Adrenal gland (tissue), 12 donors: Measurements from ENCODE around the gene SERPINA5. TPM values are rescaled to one million over a fixed set of nuclear protein-coding genes. Genes with fewer than 3 reads are reported as not detected.

Source experiments
- DNase-seq, 7 donors: peaks; one replicate each; pipeline ENCODE4 v3.0.0-alpha.2; 2019 to 2020
- H3K27ac ChIP-seq, 5 donors: fragments of 200-600 bp; sonication (generic) in 4 of 5; 1 replicate in 3 of 5; 2 replicates in 2 of 5; pipeline versions ENCODE4 v1.5.1 to v1.8.0; 2016 to 2020; ENCODE audit warnings: mild to moderate bottlenecking in 1 of 5
- H3K27me3 ChIP-seq: fragments of 200-600 bp; 2 replicates; pipeline ENCODE4 v1.8.0; 2021
- H3K36me3 ChIP-seq, 2 donors: fragments of 200-600 bp; replicated peaks in 1 of 2; 1 replicate in 1 of 2; 2 replicates in 1 of 2; pipeline versions ENCODE4 v1.5.1 to v1.8.0; 2018 to 2022
- H3K4me1 ChIP-seq, 2 donors: fragments of 200-600 bp; replicated peaks in 1 of 2; 1 replicate in 1 of 2; 2 replicates in 1 of 2; pipeline versions ENCODE4 v1.5.1 to v1.8.0; 2018 to 2021
- H3K4me3 ChIP-seq, 4 donors: fragments of 200-600 bp; sonication (generic) in 3 of 4; one replicate each; pipeline ENCODE4 v1.5.1; 2016 to 2018
- H3K9me3 ChIP-seq, 3 donors: fragments of 200-600 bp; sonication (generic) in 1 of 3; replicated peaks in 1 of 3; 1 replicate in 2 of 3; 2 replicates in 1 of 3; pipeline versions ENCODE4 v1.5.1 to v1.8.0; 2016 to 2021
- CTCF ChIP-seq, 6 experiments: fragments of 450-650 bp in 4 of 6; fragments of 200-600 bp in 2 of 6; sonication (generic) in 1 of 6; IDR thresholded peaks; 1 replicate in 5 of 6; 2 replicates in 1 of 6; pipeline versions ENCODE4 v1.5.1 to v1.8.0; 2016 to 2021; ENCODE audit warnings: antibody characterized with exemption in 6 of 6, mild to moderate bottlenecking in 2 of 6, moderate library complexity in 1 of 6
- POLR2A ChIP-seq, 2 donors: fragments of 450-650 bp; IDR thresholded peaks; one replicate each; pipeline ENCODE4 v1.6.1; 2017; ENCODE audit warnings: antibody characterized with exemption in 2 of 2, mild to moderate bottlenecking in 2 of 2, moderate library complexity in 1 of 2
- WGBS, 4 donors: extraction: QIAGEN DNeasy Blood & Tissue Kit in 2 of 4; methylation state at CpG; one replicate each; pipeline versions ENCODE4 v1.1.5 to v1.1.7; 2013 to 2017; 5-methylcytosine and 5-hydroxymethylcytosine counted together
- intact Hi-C, 2 donors: fragments of 100-400 bp; cut with DNase I; formaldehyde crosslinking; loops; one replicate each; pipeline versions ENCODE4 v1.14.1 to v1.15.0; 2022 to 2023
- polyA plus RNA-seq, 3 donors: library from polyadenylated mRNA; stranded (reverse); fragments of 200-250 nt in 2 of 3; fragments of 350-450 nt in 1 of 3; fragmentation: Illumina TruSeq in 1 of 3; extraction: RNeasy Lipid Tissue Mini Kit (QIAGEN cat#74804) in 1 of 3; gene quantifications; one replicate each; pipeline ENCODE4 v1.2.3, GENCODE V29; 2013 to 2014
- total RNA-seq, 9 donors: library from RNA; depleted of rRNA in 4 of 9; stranded (reverse); fragments of >200 nt in 4 of 9; fragments of 120-200 nt in 1 of 9; fragmentation: NEBNext Ultra II Directional in 1 of 9; extraction: Animal tissue kit (Norgen Biotek cat#: 25700) in 1 of 9; gene quantifications; one replicate each; pipeline versions ENCODE4 v1.1.0 to v1.2.4, GENCODE V29; 2013 to 2023
- donor health status: healthy with polysubstance abuse.
- donor health status: Bipolar disorder and iron deficiency.
- donor health status: DM: yes; HTN: yes; CAD: no.
- donor health status: DM: no; HTN: no; CAD: no.
- donor health status: DM: no; HTN: no; CAD: no.
- donor health status: DM: yes; HTN: yes; CAD: no.

The SERPINA5 gene
- total and polyA plus RNA-seq, 12 donors, result 83.6 to 1,055 (median 515) TPM

GRCh38 chr14:94571395-94571794, 9.8 kb upstream of the SERPINA5 start:
- Histone ChIP-seq H3K9me3 (no peaks in the 10 kb centered on the region), H3K36me3 (no peaks in the 10 kb centered on the region), H3K4me1 (no peaks in the 10 kb centered on the region), H3K27ac (peak overlapping the region in 2 of 5 donors; percentile 41 to 72), H3K4me3 (no peak overlapping the region), H3K27me3 (no peaks in the 10 kb centered on the region)
- 58 to 68% (median 65%) methylated on average over 7 of the region's 7 CpGs for whole genome bisulfite sequencing, 4 donors
- TF ChIP-seq CTCF (IDR thresholded peaks at IDR 0.05) (no peak), POLR2A (IDR thresholded peaks at IDR 0.05) (no peak)
- peak in 1 of 7 donors; percentile 53 for DNase-seq
- intact Hi-C loops, result no loop called here

GRCh38 chr14:94571950-94572349, 9.3 kb upstream of the SERPINA5 start:
- TF ChIP-seq CTCF (IDR thresholded peaks at IDR 0.05), result no peak
- TF ChIP-seq POLR2A (IDR thresholded peaks at IDR 0.05), result no peak
- Histone ChIP-seq H3K27ac (peak overlapping the region in 2 of 5 donors; percentile 41 to 72), H3K4me1 (no peaks in the 10 kb centered on the region), H3K4me3 (no peak overlapping the region), H3K36me3 (no peaks in the 10 kb centered on the region), H3K9me3 (no peaks in the 10 kb centered on the region), H3K27me3 (no peaks in the 10 kb centered on the region)
- 52 to 61% (median 59%) methylated on average over 6 of the region's 6 CpGs for WGBS, 4 donors
- intact Hi-C loops, result no loop called here
- DNase-seq, result peak in 3 of 7 donors; percentile 35 to 49 (median 44)

GRCh38 chr14:94572637-94573303, 8.5 kb upstream of the SERPINA5 start:
- no peaks in the 10 kb centered on the region for H3K9me3 ChIP-seq
- H3K36me3 ChIP-seq, result no peaks in the 10 kb centered on the region
- WGBS, 4 donors, result 82 to 87% (median 85%) methylated on average over 7 of the region's 7 CpGs
- H3K4me1 ChIP-seq, result no peaks in the 10 kb centered on the region
- no peaks in the 10 kb centered on the region for H3K27me3 ChIP-seq
- H3K27ac ChIP-seq, result no peak overlapping the region
- TF ChIP-seq CTCF (IDR thresholded peaks at IDR 0.05), result no peak
- no peak for TF ChIP-seq POLR2A (IDR thresholded peaks at IDR 0.05)
- DNase-seq, result peak in 1 of 7 donors; percentile 15
- H3K4me3 ChIP-seq, result no peak overlapping the region
- intact Hi-C loops, result no loop called here

GRCh38 chr14:94573475-94574277, 7.5 kb upstream of the SERPINA5 start:
- H3K4me3 ChIP-seq, result no peak overlapping the region
- no peak overlapping the region for H3K27ac ChIP-seq
- TF ChIP-seq CTCF (IDR thresholded peaks at IDR 0.05), result no peak
- no peak for TF ChIP-seq POLR2A (IDR thresholded peaks at IDR 0.05)
- DNase-seq, result peak in 1 of 7 donors; percentile 9
- 82 to 93% (median 87%) methylated on average over 6 of the region's 6 CpGs for WGBS, 4 donors
- H3K9me3 ChIP-seq, result no peaks in the 10 kb centered on the region
- no peaks in the 10 kb centered on the region for H3K4me1 ChIP-seq
- no peaks in the 10 kb centered on the region for H3K27me3 ChIP-seq
- no peaks in the 10 kb centered on the region for H3K36me3 ChIP-seq
- intact Hi-C loops, result no loop called here
